H1 (cell line): ENCODE data around the gene HS2ST1. TPM values are rescaled to one million over a fixed set of nuclear protein-coding genes. Genes with fewer than 3 reads are reported as not detected.

Experiments
- CTCF ChIA-PET: fragments of 300-600 bp; sonication (Branson Sonifier 250); formaldehyde crosslinking; loops from one replicate; lab custom pipeline; 2021; ENCODE audit not compliant: partially characterized antibody; lab: Charles Lee
- POLR2A ChIA-PET: fragments of 300-600 bp; sonication (Branson Sonifier 250); formaldehyde crosslinking; loops from one replicate; lab custom pipeline; 2021; ENCODE audit warnings: inconsistent platforms; ENCODE audit not compliant: partially characterized antibody; lab: Charles Lee
- DNase-seq, 2 experiments: peaks; one replicate each; pipeline versions ENCODE4 v3.0.0 to v3.0.0-alpha.2; 2010 to 2022; ENCODE audit warnings: low spot score in 2 of 2, low read depth in 1 of 2, mixed read lengths in 1 of 2
- FAIRE-seq: peaks from 2 replicates; lab custom pipeline; 2011; peaks lifted over from hg19 to GRCh38; lab: Jason Lieb, UNC
- H2AFZ ChIP-seq: 2 replicates; pipeline ENCODE4 v1.8.1; 2012; ENCODE audit warnings: low read length, inconsistent platforms
- H2AK5ac ChIP-seq: 2 replicates; pipeline ENCODE4 v1.6.1; 2013; ENCODE audit warnings: low read depth, low read length
- H2BK120ac ChIP-seq: replicated peaks from 2 replicates; pipeline ENCODE3; 2013; ENCODE audit warnings: low read depth, low read length, inconsistent platforms
- H2BK12ac ChIP-seq: 2 replicates; pipeline ENCODE4 v1.6.1; 2013; ENCODE audit warnings: low read depth, low read length
- H2BK15ac ChIP-seq: 2 replicates; pipeline ENCODE4 v1.6.1; 2013; ENCODE audit warnings: low read length
- H2BK20ac ChIP-seq: 2 replicates; pipeline ENCODE4 v1.6.1; 2013; ENCODE audit warnings: low read length
- H2BK5ac ChIP-seq: 2 replicates; pipeline ENCODE4 v1.6.1; 2013; ENCODE audit warnings: low read depth, low read length
- H3K14ac ChIP-seq: 2 replicates; pipeline ENCODE4 v1.6.1; 2013; ENCODE audit warnings: inconsistent platforms; ENCODE audit not compliant: insufficient read length
- H3K18ac ChIP-seq: 2 replicates; pipeline ENCODE4 v1.6.1; 2013; ENCODE audit warnings: low read length; ENCODE audit errors: extremely low read depth
- H3K23ac ChIP-seq: 2 replicates; pipeline ENCODE4 v1.6.1; 2013; ENCODE audit warnings: inconsistent platforms; ENCODE audit not compliant: insufficient read length
- H3K23me2 ChIP-seq: 2 replicates; pipeline ENCODE4 v1.6.1; 2013; ENCODE audit warnings: low read depth, low read length
- H3K27ac ChIP-seq: 2 replicates; pipeline ENCODE4 v1.6.1; 2011; ENCODE audit warnings: low read depth, low read length, inconsistent platforms
- H3K27me3 ChIP-seq, 4 experiments: replicated peaks in 1 of 4; 1 replicate in 1 of 4; 2 replicates in 3 of 4; pipeline versions ENCODE4 v1.6.1 to v1.8.1; 2011 to 2013; ENCODE audit warnings: low read length in 3 of 4, mild to moderate bottlenecking in 3 of 4, inconsistent platforms in 2 of 4, mixed read lengths in 2 of 4, moderate library complexity in 1 of 4; ENCODE audit not compliant: control insufficient read depth in 3 of 4, insufficient read depth in 3 of 4; ENCODE audit errors: extremely low read depth in 1 of 4
- H3K36me3 ChIP-seq, 4 experiments: 2 replicates each; pipeline versions ENCODE4 v1.6.1 to v1.8.1; 2011 to 2013; ENCODE audit warnings: mild to moderate bottlenecking in 4 of 4, low read length in 3 of 4, moderate library complexity in 2 of 4, control low read depth in 1 of 4, inconsistent platforms in 1 of 4; ENCODE audit not compliant: insufficient read depth in 4 of 4, control insufficient read depth in 2 of 4
- H3K4ac ChIP-seq: replicated peaks from 2 replicates; pipeline ENCODE3; 2013; ENCODE audit warnings: low read length, low read depth, mixed read lengths, inconsistent platforms; ENCODE audit not compliant: insufficient read length
- H3K4me1 ChIP-seq, 4 experiments: replicated peaks in 1 of 4; 1 replicate in 1 of 4; 2 replicates in 3 of 4; pipeline versions ENCODE4 v1.6.1 to v1.8.1; 2011 to 2013; ENCODE audit warnings: low read length in 3 of 4, inconsistent platforms in 2 of 4, mixed read lengths in 1 of 4; ENCODE audit not compliant: insufficient read depth in 4 of 4, control insufficient read depth in 3 of 4
- H3K4me2 ChIP-seq, 2 experiments: 2 replicates each; pipeline versions ENCODE4 v1.6.1 to v1.8.1; 2011 to 2013; ENCODE audit warnings: low read depth in 2 of 2, low read length in 2 of 2, control low read depth in 1 of 2, inconsistent platforms in 1 of 2, mild to moderate bottlenecking in 1 of 2; ENCODE audit not compliant: insufficient read depth in 1 of 2
- H3K4me3 ChIP-seq, 4 experiments: fragments of 200-600, 300-600 bp in 1 of 4; sonication (generic), shearing (Covaris generic), sonication (Bioruptor Twin) in 1 of 4; 2 replicates each; pipeline versions ENCODE4 v1.5.1 to v1.8.1; 2011 to 2016; ENCODE audit warnings: low read length in 4 of 4, low read depth in 3 of 4, control low read depth in 2 of 4, inconsistent platforms in 2 of 4, mild to moderate bottlenecking in 2 of 4, mixed read lengths in 1 of 4, moderate library complexity in 1 of 4; ENCODE audit not compliant: insufficient read depth in 2 of 4; ENCODE audit errors: extremely low read depth in 1 of 4
- H3K56ac ChIP-seq: replicated peaks from 2 replicates; pipeline ENCODE3; 2013; ENCODE audit warnings: low read depth, mild to moderate bottlenecking, mixed read lengths, low read length, inconsistent platforms; ENCODE audit not compliant: insufficient read length
- H3K79me1 ChIP-seq: 2 replicates; pipeline ENCODE4 v1.6.1; 2013; ENCODE audit warnings: low read depth, low read length, control low read depth
- H3K79me2 ChIP-seq, 2 experiments: 2 replicates each; pipeline versions ENCODE4 v1.6.1 to v1.8.1; 2012 to 2013; ENCODE audit warnings: low read length in 2 of 2, mild to moderate bottlenecking in 2 of 2, inconsistent platforms in 1 of 2; ENCODE audit not compliant: insufficient read depth in 2 of 2, control insufficient read depth in 1 of 2
- H3K9ac ChIP-seq, 4 experiments: replicated peaks in 1 of 4; 1 replicate in 1 of 4; 2 replicates in 3 of 4; pipeline versions ENCODE4 v1.6.1 to v1.8.1; 2011 to 2013; ENCODE audit warnings: low read depth in 3 of 4, low read length in 3 of 4, control low read depth in 2 of 4, mild to moderate bottlenecking in 2 of 4, moderate library complexity in 2 of 4, inconsistent platforms in 1 of 4; ENCODE audit errors: extremely low read depth in 1 of 4
- H3K9me3 ChIP-seq, 2 experiments: 2 replicates each; pipeline versions ENCODE4 v1.6.1 to v1.8.1; 2012 to 2013; ENCODE audit warnings: mild to moderate bottlenecking in 2 of 2, moderate library complexity in 2 of 2, control low read depth in 1 of 2, inconsistent platforms in 1 of 2, low read depth in 1 of 2, low read length in 1 of 2, mixed read lengths in 1 of 2; ENCODE audit not compliant: insufficient read depth in 2 of 2
- H4K20me1 ChIP-seq, 2 experiments: replicated peaks in 1 of 2; 2 replicates each; pipeline versions ENCODE3 to v1.8.1; 2011 to 2013; ENCODE audit warnings: inconsistent platforms in 2 of 2, low read length in 2 of 2, mild to moderate bottlenecking in 1 of 2; ENCODE audit not compliant: insufficient read depth in 2 of 2, control insufficient read depth in 1 of 2
- H4K5ac ChIP-seq: 2 replicates; pipeline ENCODE4 v1.6.1; 2013; ENCODE audit warnings: low read length, low read depth, mixed read lengths, inconsistent platforms; ENCODE audit not compliant: insufficient read length
- H4K8ac ChIP-seq: 2 replicates; pipeline ENCODE4 v1.8.0; 2013; ENCODE audit warnings: mild to moderate bottlenecking, moderate library complexity, low read length, inconsistent platforms; ENCODE audit not compliant: insufficient read depth; ENCODE audit errors: extremely low read depth
- H4K91ac ChIP-seq: replicated peaks from 2 replicates; pipeline ENCODE3; 2013; ENCODE audit warnings: low read length, mixed read lengths, inconsistent platforms; ENCODE audit not compliant: insufficient read length
- BACH1 ChIP-seq: IDR thresholded peaks from 2 replicates; pipeline ENCODE4 v1.6.1; 2012; ENCODE audit warnings: low read length, improper control_type of control experiment
- KDM5A ChIP-seq: fragments of 200-600 bp; IDR thresholded peaks from 2 replicates; pipeline ENCODE4 v1.7.1; 2012; ENCODE audit warnings: mild to moderate bottlenecking, low read length, inconsistent platforms, mixed read lengths
- RBBP5 ChIP-seq: IDR thresholded peaks from 2 replicates; pipeline ENCODE4 v1.7.1; 2012; ENCODE audit warnings: low read depth, mild to moderate bottlenecking, inconsistent platforms, low read length, moderate library complexity, borderline replicate concordance
- SRF ChIP-seq: IDR thresholded peaks from 2 replicates; pipeline ENCODE4 v1.6.1; 2011; ENCODE audit warnings: mild to moderate bottlenecking, low read depth, low read length, moderate library complexity
- TCF12 ChIP-seq: IDR thresholded peaks from 2 replicates; pipeline ENCODE4 v1.6.1; 2011; ENCODE audit warnings: low read depth, mild to moderate bottlenecking, low read length
- TEAD4 ChIP-seq: IDR thresholded peaks from 2 replicates; pipeline ENCODE4 v1.6.1; 2012; ENCODE audit warnings: low read depth, low read length, inconsistent platforms, mixed read lengths
- YY1 ChIP-seq: IDR thresholded peaks from 2 replicates; pipeline ENCODE4 v1.6.1; 2011; ENCODE audit warnings: low read depth, mild to moderate bottlenecking, low read length
- WGBS, 2 experiments: shearing (Covaris generic) in 1 of 2; methylation state at CpG; one replicate each; pipeline versions ENCODE4 v1.1.6 to v1.1.7; 2013 to 2015; ENCODE audit warnings: low lambda C conversion rate in 2 of 2, mixed read lengths in 2 of 2, inconsistent platforms in 1 of 2, low coverage in 1 of 2, missing lambda C conversion rate in 1 of 2; ENCODE audit not compliant: insufficient replicate concordance in 2 of 2, insufficient coverage in 1 of 2, insufficient read length in 1 of 2; ENCODE audit errors: extremely low coverage in 1 of 2, missing lambda C conversion rate in 1 of 2; 5-methylcytosine and 5-hydroxymethylcytosine counted together
- polyA plus RNA-seq, 7 experiments: library from polyadenylated mRNA; depleted of rRNA in 3 of 7; stranded (reverse) in 5 of 7; unstranded in 2 of 7; fragments of >200 nt in 5 of 7; fragments of 200-250 nt in 2 of 7; gene quantifications; 1 replicate in 5 of 7; 2 replicates in 1 of 7; 4 replicates in 1 of 7; pipeline versions ENCODE4 v1.2.1 to v1.2.3, GENCODE V29; 2011 to 2013; ENCODE audit warnings: missing spikeins in 2 of 7, mixed read lengths in 2 of 7
- total RNA-seq: library from RNA; stranded (reverse); fragmentation: NEBNext Ultra II Directional; extraction: Animal tissue kit (Norgen Biotek cat#: 25700); gene quantifications from 2 replicates; pipeline ENCODE4 v1.2.1, GENCODE V29; 2021
- TF ChIP-seq, protein P1 (sequence below): IDR thresholded peaks from 2 replicates; pipeline ENCODE4 v1.6.1; 2012; ENCODE audit warnings: inconsistent platforms

The HS2ST1 gene
- total and polyA plus RNA-seq, 2 of the 8 experiments (the other 6 are each of a cell fraction or from before 2014, with no cell fraction given) = 5.2 to 28.3 TPM

DNA sequence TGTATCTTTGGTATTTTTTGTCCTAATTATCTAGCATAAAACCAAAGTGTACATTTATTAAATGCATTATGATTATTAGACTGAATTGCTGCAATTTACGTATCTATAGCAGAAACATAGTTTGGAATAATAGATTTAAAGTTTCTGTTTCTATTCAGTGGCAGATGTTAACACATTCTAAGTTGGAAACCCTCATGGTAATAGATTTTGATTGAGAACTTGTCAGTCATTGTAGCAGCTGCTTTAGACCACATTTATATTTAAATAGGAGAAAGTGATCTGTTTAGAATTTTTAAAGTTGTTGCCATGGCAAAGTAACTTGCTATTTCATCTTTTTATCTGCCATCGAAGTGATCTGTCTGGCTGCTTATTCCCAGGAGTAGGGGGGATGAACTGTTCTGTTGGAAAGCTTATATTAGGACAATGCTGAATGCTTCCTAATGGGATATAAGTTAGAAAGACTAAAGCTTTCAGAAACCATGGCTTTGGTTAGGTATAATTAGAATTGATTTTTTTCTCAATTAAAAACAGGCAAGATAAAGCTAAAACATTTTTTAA lies 61.6 kb downstream of the HS2ST1 start:
- Histone ChIP-seq H3K27me3 (no peaks in the 10 kb centered on the region), H3K23me2 (no peaks in the 10 kb centered on the region), H4K5ac (no peak overlapping the region), H3K9ac (no peak overlapping the region), H2AFZ (no peak overlapping the region), H3K27ac (no peak overlapping the region), H4K91ac (no peak overlapping the region), H2BK15ac (no peak overlapping the region), H3K79me1 (no peaks in the 10 kb centered on the region), H3K4ac (no peak overlapping the region), H2BK20ac (no peak overlapping the region), H3K23ac (no peak overlapping the region), H3K56ac (no peak overlapping the region), H2BK5ac (no peak overlapping the region), H3K9me3 (no peaks in the 10 kb centered on the region)
- POLR2A ChIA-PET = interaction anchor here (1.1 to 1.8 kb wide), 3 partner anchors 11 to 124 kb away, joined by 3 to 7 read pairs (median 4); partner anchors contain the start of genes HS2ST1 and SELENOF
- no peak for FAIRE-seq
- WGBS, 2 experiments = 73% methylated on average over 2 of the region's 2 CpGs; no CpG with 5 or more reads in 1 of the 2 experiments
- TF ChIP-seq TEAD4 = no peak
- TF ChIP-seq KDM5A = no peak
- no peak for TF ChIP-seq RBBP5
- TF ChIP-seq, protein P1, sequence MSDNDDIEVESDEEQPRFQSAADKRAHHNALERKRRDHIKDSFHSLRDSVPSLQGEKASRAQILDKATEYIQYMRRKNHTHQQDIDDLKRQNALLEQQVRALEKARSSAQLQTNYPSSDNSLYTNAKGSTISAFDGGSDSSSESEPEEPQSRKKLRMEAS = no peak
- no peak for TF ChIP-seq BACH1
- TF ChIP-seq YY1 = no peak
- TF ChIP-seq TCF12 = no peak
- TF ChIP-seq SRF = no peak
- TF ChIP-seq, all 59 proteins: peak for 0
- H2AK5ac ChIP-seq = no peak overlapping the region
- no peak overlapping the region for H2BK12ac ChIP-seq
- H4K8ac ChIP-seq = no peak overlapping the region
- H3K79me2 ChIP-seq = peaks cover 0 to 93% of the 10 kb centered on the region in 2 experiments; a peak in 3 of 4 replicates
- no peak for DNase-seq
- no peak overlapping the region for H3K18ac ChIP-seq
- no peak overlapping the region for H3K14ac ChIP-seq
- no peak overlapping the region for H3K4me2 ChIP-seq
- peaks cover 0 to 3% (median 0%) of the 10 kb centered on the region in 4 experiments; a peak in 1 of 7 replicates for H3K4me1 ChIP-seq
- H2BK120ac ChIP-seq = no peak overlapping the region
- peaks cover 0 to 2% of the 10 kb centered on the region in 2 experiments for H4K20me1 ChIP-seq
- CTCF ChIA-PET = interaction anchor here (0.7 to 2.4 kb wide), 3 partner anchors 10 to 158 kb away, joined by 3 to 10 read pairs (median 9); no protein-coding TSS in a partner anchor
- H3K36me3 ChIP-seq = no peaks in the 10 kb centered on the region
- H3K4me3 ChIP-seq = no peak overlapping the region
